Endothelial cell of umbilical vein (primary cell): ENCODE results near the gene ARHGEF25. TPM values are rescaled to one million over a fixed set of nuclear protein-coding genes. Genes with fewer than 3 reads are reported as not detected.

Experiments used
- BruUV-seq: library from RNA; stranded (reverse); fragments of 400-500 nt; replicated peaks from 2 replicates; lab custom pipeline; 2021; lab: Mats Ljungman, UMichigan
- CTCF ChIA-PET: fragments of 300-600, 350-600 bp; sonication (Branson Sonifier 250); formaldehyde crosslinking; loops from one replicate; lab custom pipeline; 2021; ENCODE audit warnings: antibody characterized with exemption, inconsistent platforms; lab: Charles Lee
- POLR2A ChIA-PET: fragments of 300-600, 350-600 bp; sonication (Branson Sonifier 250); formaldehyde crosslinking; loops from one replicate; lab custom pipeline; 2021; ENCODE audit warnings: antibody characterized with exemption, inconsistent platforms; lab: Charles Lee
- DNase-seq: peaks from one replicate; pipeline ENCODE4 v3.0.0-alpha.2; 2011; ENCODE audit warnings: low read depth, low spot score
- FAIRE-seq: peaks from 2 replicates; lab custom pipeline; 2011; peaks lifted over from hg19 to GRCh38; lab: Jason Lieb, UNC
- H2AFZ ChIP-seq: 2 replicates; pipeline ENCODE4 v1.6.0; 2012; ENCODE audit warnings: low read depth, low read length, control low read depth, inconsistent platforms
- H3K27ac ChIP-seq: 2 replicates; pipeline ENCODE4 v1.5.1; 2011; ENCODE audit warnings: low read depth, mild to moderate bottlenecking, control low read depth, low read length, moderate library complexity; ENCODE audit not compliant: insufficient read depth
- H3K27me3 ChIP-seq, 2 experiments: 2 replicates each; pipeline versions ENCODE4 v1.6.0 to v1.6.1; 2011; ENCODE audit warnings: low read length in 2 of 2, mixed read lengths in 1 of 2; ENCODE audit not compliant: control insufficient read depth in 2 of 2, insufficient read depth in 2 of 2
- H3K36me3 ChIP-seq, 2 experiments: 2 replicates in 1 of 2; 3 replicates in 1 of 2; pipeline ENCODE4 v1.5.1; 2011; ENCODE audit warnings: low read length in 2 of 2, mild to moderate bottlenecking in 1 of 2, moderate library complexity in 1 of 2; ENCODE audit not compliant: control insufficient read depth in 2 of 2, insufficient read depth in 2 of 2; ENCODE audit errors: extremely low read depth in 1 of 2
- H3K4me1 ChIP-seq: 3 replicates; pipeline ENCODE4 v1.5.1; 2011; ENCODE audit warnings: mild to moderate bottlenecking, low read length; ENCODE audit not compliant: control insufficient read depth, insufficient read depth; ENCODE audit errors: extremely low read depth
- H3K4me2 ChIP-seq: 2 replicates; pipeline ENCODE4 v1.6.1; 2011; ENCODE audit warnings: low read length, control low read depth, mixed read lengths; ENCODE audit not compliant: insufficient read depth
- H3K4me3 ChIP-seq, 3 experiments: fragments of 200-600 bp in 1 of 3; sonication (generic), shearing (Covaris generic) in 1 of 3; replicated peaks in 1 of 3; 2 replicates each; pipeline ENCODE4 v1.5.1; 2011 to 2016; ENCODE audit warnings: control low read depth in 3 of 3, low read length in 3 of 3, mild to moderate bottlenecking in 2 of 3, inconsistent platforms in 1 of 3, low read depth in 1 of 3, moderate library complexity in 1 of 3; ENCODE audit not compliant: insufficient read depth in 1 of 3
- H3K79me2 ChIP-seq: 2 replicates; pipeline ENCODE4 v1.6.0; 2012; ENCODE audit warnings: low read length, inconsistent platforms; ENCODE audit not compliant: control insufficient read depth, insufficient read depth
- H3K9ac ChIP-seq: replicated peaks from 2 replicates; pipeline ENCODE3; 2011; ENCODE audit warnings: low read length, control low read depth; ENCODE audit not compliant: insufficient read depth; ENCODE audit errors: extremely low read depth
- H3K9me1 ChIP-seq: replicated peaks from 3 replicates; pipeline ENCODE4 v1.6.0; 2011; ENCODE audit warnings: mild to moderate bottlenecking, low read length; ENCODE audit not compliant: control insufficient read depth, insufficient read depth; ENCODE audit errors: extremely low read depth
- H3K9me3 ChIP-seq: replicated peaks from 2 replicates; pipeline ENCODE4 v1.5.1; 2012; ENCODE audit warnings: low read length, inconsistent platforms; ENCODE audit not compliant: control insufficient read depth, insufficient read depth
- H4K20me1 ChIP-seq: replicated peaks from 2 replicates; pipeline ENCODE3; 2011; ENCODE audit warnings: mild to moderate bottlenecking, low read length; ENCODE audit not compliant: control insufficient read depth, insufficient read depth; ENCODE audit errors: extremely low read depth
- CTCF ChIP-seq, 2 donors: IDR thresholded peaks; 1 replicate in 1 of 2; 2 replicates in 1 of 2; pipeline ENCODE4 v1.5.1; 2011; ENCODE audit warnings: low read length in 2 of 2, mild to moderate bottlenecking in 2 of 2, moderate library complexity in 2 of 2, control low read depth in 1 of 2, inconsistent platforms in 1 of 2, low read depth in 1 of 2; ENCODE audit not compliant: insufficient read depth in 1 of 2; ENCODE audit errors: extremely low read depth in 1 of 2
- EZH2 ChIP-seq: IDR thresholded peaks from 2 replicates; pipeline ENCODE4 v1.6.1; 2012; ENCODE audit warnings: borderline replicate concordance, low read depth, mild to moderate bottlenecking, moderate library complexity, low read length, inconsistent platforms; ENCODE audit not compliant: severe bottlenecking
- FOS ChIP-seq: IDR thresholded peaks from 2 replicates; pipeline ENCODE4 v1.6.1; 2011; ENCODE audit warnings: mild to moderate bottlenecking, low read length, moderate library complexity, borderline replicate concordance; ENCODE audit not compliant: insufficient read depth
- GATA2 ChIP-seq: IDR thresholded peaks from 2 replicates; pipeline ENCODE4 v1.7.0; 2011; ENCODE audit warnings: low read depth, mild to moderate bottlenecking, moderate library complexity, mixed read lengths, low read length; ENCODE audit not compliant: insufficient read length, insufficient read depth
- JUN ChIP-seq: IDR thresholded peaks from 2 replicates; pipeline ENCODE4 v1.6.1; 2011; ENCODE audit warnings: borderline replicate concordance, low read depth; ENCODE audit not compliant: insufficient read length, insufficient read depth
- MYC ChIP-seq: IDR thresholded peaks from one replicate; pipeline ENCODE4 v1.6.1; 2011; ENCODE audit warnings: mild to moderate bottlenecking, low read depth, low read length
- POLR2A ChIP-seq: IDR thresholded peaks from 2 replicates; pipeline ENCODE4 v1.6.1; 2012; ENCODE audit warnings: low read depth, mild to moderate bottlenecking, control low read depth, low read length
- POLR2AphosphoS5 ChIP-seq: IDR thresholded peaks from 2 replicates; pipeline ENCODE4 v1.6.1; 2012; ENCODE audit warnings: low read depth, mild to moderate bottlenecking, control low read depth, low read length, moderate library complexity; ENCODE audit not compliant: insufficient read depth
- dilution Hi-C: fragments of 300-500 bp; cut with MboI; formaldehyde crosslinking; loops from one replicate; pipeline ENCODE4 v1.15.0; 2019; ENCODE audit warnings: low sequenced_read_pairs; ENCODE audit not compliant: extremely low pct_ligation_motif_present
- intact Hi-C: fragments of 100-400 bp; cut with micrococcal nuclease; formaldehyde crosslinking; loops from one replicate; pipeline ENCODE4 v1.10.0; 2022
- polyA plus RNA-seq, 4 experiments: library from polyadenylated mRNA; depleted of rRNA in 3 of 4; stranded (reverse) in 3 of 4; unstranded in 1 of 4; fragments of >200 nt; gene quantifications; 2 replicates each; pipeline versions ENCODE4 v1.2.1 to v1.2.3, GENCODE V29; 2011 to 2012; ENCODE audit warnings: missing spikeins in 1 of 4
- total RNA-seq: library from RNA; stranded (reverse); gene quantifications from 2 replicates; pipeline ENCODE4 v1.2.3, GENCODE V29; 2021
- TF ChIP-seq, protein P1 (sequence below): IDR thresholded peaks from 2 replicates; pipeline ENCODE4 v1.6.1; 2011; ENCODE audit not compliant: insufficient read depth, insufficient read length

ARHGEF25 gene
- total and polyA plus RNA-seq, 2 donors (not counting 3 experiments of a cell fraction or from before 2014, with no cell fraction given): 4.7 to 7.4 TPM

- no peak for DNase-seq
- no peak overlapping the region for H3K4me3 ChIP-seq
- no peak for TF ChIP-seq JUN
- no peak for TF ChIP-seq GATA2
- TF ChIP-seq POLR2AphosphoS5: no peak
- no peak for TF ChIP-seq EZH2
- no peak for TF ChIP-seq MYC
- TF ChIP-seq, protein P1, sequence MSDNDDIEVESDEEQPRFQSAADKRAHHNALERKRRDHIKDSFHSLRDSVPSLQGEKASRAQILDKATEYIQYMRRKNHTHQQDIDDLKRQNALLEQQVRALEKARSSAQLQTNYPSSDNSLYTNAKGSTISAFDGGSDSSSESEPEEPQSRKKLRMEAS: no peak
- no peak for TF ChIP-seq POLR2A
- TF ChIP-seq FOS: no peak
- TF ChIP-seq CTCF (IDR thresholded peaks at IDR 0.05; ENCODE audit: extremely low read depth in 1 of 2, insufficient read depth in 1 of 2, low read depth in 1 of 2, low read length in 2 of 2): no peak
- H3K27me3 ChIP-seq: peaks cover under 1 to 6% of the 10 kb centered on the region in 2 experiments
- H3K9ac ChIP-seq: no peak overlapping the region
- no peak for FAIRE-seq
- H2AFZ ChIP-seq: no peak overlapping the region
- ChIA-PET POLR2A (interaction anchor here (0.5 kb wide), 1 partner anchor 22 kb away, joined by 4 read pairs; no protein-coding TSS in a partner anchor), CTCF (interaction anchor here (1.5 to 6.8 kb wide), 3 partner anchors 14 to 24 kb away, joined by 4 to 44 read pairs (median 8); no protein-coding TSS in a partner anchor)
- no TSS peak for BruUV-seq
- intact Hi-C loops (no loop called here), dilution Hi-C loops (no loop called here)
- no peak overlapping the region for H3K4me2 ChIP-seq
- no peaks in the 10 kb centered on the region for H3K9me3 ChIP-seq
- no peak overlapping the region for H3K27ac ChIP-seq
- no peaks in the 10 kb centered on the region for H3K79me2 ChIP-seq
- H3K36me3 ChIP-seq: peaks cover 0 to 1% of the 10 kb centered on the region in 2 experiments
- peaks cover 9% of the 10 kb centered on the region for H3K4me1 ChIP-seq
- no peaks in the 10 kb centered on the region for H3K9me1 ChIP-seq
- H4K20me1 ChIP-seq: no peaks in the 10 kb centered on the region
Measured at GRCh38 chr12:57606821-57607220, 4.4 kb upstream of the ARHGEF25 start.
